ENCODE results near the gene KCTD6.

DNA sequence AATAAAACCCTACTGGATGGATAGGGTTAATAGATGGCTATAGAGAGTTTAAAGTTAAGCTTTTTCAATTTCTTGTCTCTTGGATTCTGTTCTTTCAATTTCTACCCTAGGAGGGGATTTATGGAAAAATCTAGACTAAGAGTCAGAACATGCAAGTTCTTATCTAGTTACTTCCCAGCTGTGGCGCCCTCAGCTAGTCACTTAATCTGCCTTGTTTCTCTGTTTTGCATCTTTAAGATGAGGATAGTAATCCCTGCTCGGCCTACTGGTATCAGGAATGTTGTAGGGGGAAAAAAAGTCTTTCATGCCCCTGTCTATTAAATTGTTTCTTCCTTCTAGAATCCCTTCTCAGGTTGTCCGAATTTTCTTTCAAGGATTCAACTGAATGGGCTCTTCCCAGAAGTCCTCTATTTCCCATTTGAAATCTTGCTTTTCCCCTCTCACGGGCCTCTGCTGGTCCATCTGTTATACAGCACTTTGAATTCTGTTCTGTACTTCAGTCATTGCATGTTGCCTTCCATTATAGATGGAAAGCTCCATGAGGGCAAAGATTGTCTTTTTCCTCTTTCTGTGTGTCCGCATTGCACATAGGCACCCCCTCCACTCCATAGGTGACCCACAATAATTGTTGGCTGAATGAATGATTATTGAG, 4.4 kb downstream of the KCTD6 start:
- TF ChIP-seq POLR2A (IDR thresholded peaks at IDR 0.05; ENCODE audit: low read depth, low read length) (no peak), POLR2AphosphoS5 (IDR thresholded peaks at IDR 0.05; ENCODE audit: low read depth, low read length) (no peak)

Measured in GM12892 (cell line).